Neural cell (in vitro differentiated cells): Measurements from ENCODE around the gene PDIA6. TPM values are rescaled to one million over a fixed set of nuclear protein-coding genes. Genes with fewer than 3 reads are reported as not detected.

Experiments
- H2AFZ ChIP-seq: fragments of 200-600, 300-800 bp; sonication (generic), shearing (Covaris generic); 2 replicates; pipeline ENCODE4 v1.6.0; 2014; ENCODE audit warnings: low read depth, mild to moderate bottlenecking, antibody characterized with exemption, low read length, moderate library complexity
- H3F3A ChIP-seq: fragments of 200-600 bp; shearing (Covaris generic); 2 replicates; pipeline ENCODE4 v1.6.1; 2016; ENCODE audit warnings: mild to moderate bottlenecking, moderate library complexity, mixed read lengths, antibody characterized with exemption, low read length; ENCODE audit not compliant: insufficient read depth, poor library complexity, severe bottlenecking
- H3K27ac ChIP-seq: fragments of 200-600, 300-800 bp; sonication (generic), shearing (Covaris generic); 2 replicates; pipeline ENCODE4 v1.5.1; 2014; ENCODE audit warnings: mild to moderate bottlenecking, low read length, moderate library complexity
- H3K27me3 ChIP-seq: fragments of 300-800, 200-600 bp; sonication (generic), shearing (Covaris generic); 2 replicates; pipeline ENCODE4 v1.6.0; 2014; ENCODE audit warnings: mild to moderate bottlenecking, low read depth, low read length, moderate library complexity; ENCODE audit not compliant: insufficient read depth
- H3K36me3 ChIP-seq: fragments of 300-800, 200-600 bp; sonication (generic), shearing (Covaris generic); 2 replicates; pipeline ENCODE4 v1.5.1; 2014; ENCODE audit warnings: mild to moderate bottlenecking, antibody characterized with exemption, low read length, moderate library complexity; ENCODE audit not compliant: insufficient read depth
- H3K4me2 ChIP-seq: fragments of 300-800, 200-600 bp; sonication (generic), shearing (Covaris generic); 2 replicates; pipeline ENCODE4 v1.6.0; 2014; ENCODE audit warnings: mild to moderate bottlenecking, low read length
- H3K4me3 ChIP-seq: fragments of 300-800, 200-600 bp; sonication (generic), shearing (Covaris generic); 2 replicates; pipeline ENCODE4 v1.5.1; 2014; ENCODE audit warnings: mild to moderate bottlenecking, low read length, moderate library complexity
- H3K79me2 ChIP-seq: fragments of 200-600 bp; shearing (Covaris generic); replicated peaks from 2 replicates; pipeline ENCODE4 v1.6.0; 2014; ENCODE audit warnings: mild to moderate bottlenecking, low read length, moderate library complexity; ENCODE audit not compliant: insufficient read depth
- H3K9ac ChIP-seq: fragments of 300-800, 200-600 bp; sonication (generic), shearing (Covaris generic); 2 replicates; pipeline ENCODE4 v1.6.1; 2016; ENCODE audit warnings: mild to moderate bottlenecking, low read length, mixed read lengths
- H3K9me2 ChIP-seq: fragments of 200-600 bp; shearing (Covaris generic); 2 replicates; pipeline ENCODE4 v1.6.1; 2016; ENCODE audit warnings: mild to moderate bottlenecking, low read length, mixed read lengths; ENCODE audit not compliant: insufficient read depth
- H3K9me3 ChIP-seq: fragments of 200-600, 300-800 bp; sonication (generic), shearing (Covaris generic); 2 replicates; pipeline ENCODE4 v1.6.1; 2016; ENCODE audit warnings: mild to moderate bottlenecking, mixed run types, low read length, moderate library complexity, mixed read lengths
- H4K20me1 ChIP-seq: fragments of 200-600 bp; shearing (Covaris generic); 2 replicates; pipeline ENCODE4 v1.6.1; 2016; ENCODE audit warnings: mild to moderate bottlenecking, mixed run types; ENCODE audit not compliant: insufficient read depth
- EP300 ChIP-seq: fragments of 450-650 bp; conservative IDR thresholded peaks from 2 replicates; pipeline ENCODE4 v1.6.1; 2014; ENCODE audit warnings: antibody characterized with exemption, mild to moderate bottlenecking, moderate library complexity; ENCODE audit not compliant: poor library complexity, severe bottlenecking
- MXI1 ChIP-seq: fragments of 450-650 bp; conservative IDR thresholded peaks from 2 replicates; pipeline ENCODE4 v1.6.1; 2014; ENCODE audit warnings: antibody characterized with exemption, mild to moderate bottlenecking; ENCODE audit not compliant: poor library complexity, severe bottlenecking
- POLR2AphosphoS5 ChIP-seq: IDR thresholded peaks from 2 replicates; pipeline ENCODE4 v1.6.1; 2012
- RAD21 ChIP-seq: fragments of 450-650 bp; conservative IDR thresholded peaks from 2 replicates; pipeline ENCODE4 v1.6.1; 2014; ENCODE audit warnings: antibody characterized with exemption, mild to moderate bottlenecking, moderate library complexity
- REST ChIP-seq: IDR thresholded peaks from 2 replicates; pipeline ENCODE4 v1.6.1; 2012; ENCODE audit warnings: borderline replicate concordance
- SMC3 ChIP-seq: fragments of 450-650 bp; conservative IDR thresholded peaks from 2 replicates; pipeline ENCODE4 v1.6.1; 2014; ENCODE audit warnings: antibody characterized with exemption, mild to moderate bottlenecking, moderate library complexity; ENCODE audit not compliant: poor library complexity
- polyA plus RNA-seq: library from polyadenylated mRNA; depleted of rRNA; stranded (reverse); fragments of >200 nt; gene quantifications from 2 replicates; pipeline ENCODE4 v1.2.3, GENCODE V29; 2014
- TF ChIP-seq, protein P1 (sequence below): fragments of 450-650 bp; IDR thresholded peaks from 2 replicates; pipeline ENCODE4 v1.5.1; 2014; ENCODE audit warnings: antibody characterized with exemption, mild to moderate bottlenecking, moderate library complexity; ENCODE audit not compliant: poor library complexity, severe bottlenecking

Gene PDIA6
- polyA plus RNA-seq, 1 donor from 2014 or later = 124 TPM

DNA sequence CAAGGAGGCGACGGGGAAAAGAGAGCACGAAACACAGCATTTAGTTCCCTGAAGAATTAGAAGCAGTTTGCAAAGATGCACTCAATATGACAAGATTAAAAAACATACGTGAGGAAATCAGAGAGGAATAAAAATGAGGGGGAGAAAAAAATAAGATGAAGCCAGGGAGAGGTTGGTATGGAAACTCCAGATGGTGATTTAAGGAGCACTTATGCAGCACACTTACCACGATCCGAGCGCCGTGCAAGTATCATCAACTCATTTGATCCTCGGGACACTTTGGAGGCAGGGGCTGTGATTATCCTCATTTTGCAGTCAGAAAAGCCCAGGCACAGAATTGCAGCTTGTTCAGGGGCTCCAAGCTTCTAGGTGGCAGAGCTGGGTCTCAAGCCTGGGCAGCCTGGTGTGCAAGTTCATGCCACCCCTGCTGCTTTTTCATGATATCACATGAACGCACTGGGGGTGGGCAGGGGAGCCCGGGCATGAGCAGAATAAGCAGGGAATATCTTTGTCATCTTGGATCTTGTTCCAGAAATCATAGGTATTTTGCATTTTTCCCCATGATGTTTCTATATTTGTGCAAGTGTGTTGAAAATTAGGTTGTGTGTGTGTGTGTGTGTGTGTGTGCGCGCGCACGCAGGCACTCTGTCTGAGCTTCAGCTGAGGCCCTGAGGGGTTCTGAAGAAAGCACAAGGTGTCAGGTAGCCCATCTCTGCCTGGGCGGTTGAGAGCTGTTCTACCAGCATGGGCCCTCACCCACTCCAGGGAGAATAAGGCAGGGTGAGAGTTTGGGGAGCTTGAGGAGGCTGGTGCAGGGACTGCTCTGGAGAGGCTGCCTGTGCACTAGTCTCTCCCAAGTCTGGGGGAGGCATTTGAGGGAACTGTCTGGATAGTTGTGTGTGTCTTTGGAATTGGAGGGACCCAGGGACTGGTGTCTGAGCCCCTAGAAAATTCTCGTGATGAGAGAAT lies 25.0 kb upstream of the PDIA6 start:
- peaks cover 12% of the 10 kb centered on the region for H3K9me3 ChIP-seq
- H3K9ac ChIP-seq = no peak overlapping the region
- H3K4me3 ChIP-seq = no peak overlapping the region
- no peaks in the 10 kb centered on the region for H3K9me2 ChIP-seq
- no peak overlapping the region for H3K27ac ChIP-seq
- H3K36me3 ChIP-seq = no peaks in the 10 kb centered on the region
- H2AFZ ChIP-seq = no peak overlapping the region
- TF ChIP-seq POLR2AphosphoS5 = peak; percentile 20
- no peak for TF ChIP-seq RAD21
- H3K4me2 ChIP-seq = no peak overlapping the region
- H3K27me3 ChIP-seq = no peaks in the 10 kb centered on the region
- H4K20me1 ChIP-seq = no peaks in the 10 kb centered on the region
- no peaks in the 10 kb centered on the region for H3F3A ChIP-seq
- no peaks in the 10 kb centered on the region for H3K79me2 ChIP-seq

GRCh38 chr2:10835052-10835970 lies 22.7 kb upstream of the PDIA6 start:
- Histone ChIP-seq H3K9ac (no peak overlapping the region), H3K27ac (no peak overlapping the region), H3K36me3 (no peaks in the 10 kb centered on the region), H3K4me3 (no peak overlapping the region), H3K79me2 (no peaks in the 10 kb centered on the region), H3K9me3 (no peaks in the 10 kb centered on the region), H2AFZ (no peak overlapping the region), H4K20me1 (no peaks in the 10 kb centered on the region), H3K4me2 (no peak overlapping the region), H3K9me2 (no peaks in the 10 kb centered on the region), H3F3A (no peaks in the 10 kb centered on the region), H3K27me3 (no peaks in the 10 kb centered on the region)
- TF ChIP-seq SMC3 (peak; percentile 46), REST (no peak), RAD21 (peak; percentile 46), POLR2AphosphoS5 (no peak), MXI1 (no peak), EP300 (no peak)
- TF ChIP-seq, protein P1, sequence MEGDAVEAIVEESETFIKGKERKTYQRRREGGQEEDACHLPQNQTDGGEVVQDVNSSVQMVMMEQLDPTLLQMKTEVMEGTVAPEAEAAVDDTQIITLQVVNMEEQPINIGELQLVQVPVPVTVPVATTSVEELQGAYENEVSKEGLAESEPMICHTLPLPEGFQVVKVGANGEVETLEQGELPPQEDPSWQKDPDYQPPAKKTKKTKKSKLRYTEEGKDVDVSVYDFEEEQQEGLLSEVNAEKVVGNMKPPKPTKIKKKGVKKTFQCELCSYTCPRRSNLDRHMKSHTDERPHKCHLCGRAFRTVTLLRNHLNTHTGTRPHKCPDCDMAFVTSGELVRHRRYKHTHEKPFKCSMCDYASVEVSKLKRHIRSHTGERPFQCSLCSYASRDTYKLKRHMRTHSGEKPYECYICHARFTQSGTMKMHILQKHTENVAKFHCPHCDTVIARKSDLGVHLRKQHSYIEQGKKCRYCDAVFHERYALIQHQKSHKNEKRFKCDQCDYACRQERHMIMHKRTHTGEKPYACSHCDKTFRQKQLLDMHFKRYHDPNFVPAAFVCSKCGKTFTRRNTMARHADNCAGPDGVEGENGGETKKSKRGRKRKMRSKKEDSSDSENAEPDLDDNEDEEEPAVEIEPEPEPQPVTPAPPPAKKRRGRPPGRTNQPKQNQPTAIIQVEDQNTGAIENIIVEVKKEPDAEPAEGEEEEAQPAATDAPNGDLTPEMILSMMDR = peak; percentile 59
